MCF 10A (cell line): Measurements from ENCODE around the gene HK3. TPM values are rescaled to one million over a fixed set of nuclear protein-coding genes. Genes with fewer than 3 reads are reported as not detected.

ENCODE experiments used
- BruUV-seq: library from RNA; stranded (reverse); fragments of 400-500 nt; replicated peaks from 2 replicates; lab custom pipeline; 2021; lab: Mats Ljungman, UMichigan
- CTCF ChIA-PET: fragments of 300-600 bp; sonication (Branson Sonifier 250); formaldehyde crosslinking; extraction: SDS; loops from one replicate; lab custom pipeline; 2021; ENCODE audit warnings: antibody characterized with exemption, inconsistent platforms; lab: Yijun Ruan, JAX
- POLR2A ChIA-PET: fragments of 300-600, 350-650 bp; sonication (Branson Sonifier 250); formaldehyde crosslinking; extraction: SDS; loops from one replicate; lab custom pipeline; 2020; ENCODE audit warnings: antibody characterized with exemption, inconsistent platforms; lab: Yijun Ruan, JAX
- DNase-seq: peaks from one replicate; pipeline ENCODE4 v3.0.0-alpha.2; 2018; ENCODE audit not compliant: unreplicated experiment
- H3K27ac Mint-ChIP-seq: one replicate; pipeline ENCODE4 v1.8.0; 2022; ENCODE audit warnings: mild to moderate bottlenecking, low read depth, mixed read lengths; ENCODE audit not compliant: unreplicated experiment
- H3K27me3 Mint-ChIP-seq: one replicate; pipeline ENCODE4 v1.8.0; 2022; ENCODE audit warnings: mixed read lengths; ENCODE audit not compliant: insufficient read depth, unreplicated experiment
- H3K36me3 Mint-ChIP-seq: one replicate; pipeline ENCODE4 v1.8.0; 2022; ENCODE audit warnings: mild to moderate bottlenecking, moderate library complexity, mixed read lengths; ENCODE audit not compliant: insufficient read depth, unreplicated experiment
- H3K4me1 Mint-ChIP-seq: one replicate; pipeline ENCODE4 v1.8.0; 2022; ENCODE audit warnings: mixed read lengths; ENCODE audit not compliant: insufficient read depth, unreplicated experiment
- H3K4me3 Mint-ChIP-seq: one replicate; pipeline ENCODE4 v1.8.0; 2022; ENCODE audit warnings: mild to moderate bottlenecking, moderate library complexity, mixed read lengths; ENCODE audit not compliant: unreplicated experiment
- H3K9me3 Mint-ChIP-seq: one replicate; pipeline ENCODE4 v1.8.0; 2022; ENCODE audit warnings: mixed read lengths; ENCODE audit not compliant: unreplicated experiment
- intact Hi-C: fragments of 100-400 bp; cut with micrococcal nuclease; formaldehyde crosslinking; loops from 2 replicates; pipeline ENCODE4 v1.14.1; 2022
- total RNA-seq: library from RNA; stranded (reverse); gene quantifications from 2 replicates; pipeline ENCODE4 v1.2.3, GENCODE V29; 2022
- TF ChIP-seq, protein P1 (sequence below): fragments of 200-600 bp; IDR thresholded peaks from one replicate; pipeline ENCODE4 v1.8.0; 2022; ENCODE audit warnings: antibody characterized with exemption, mild to moderate bottlenecking; ENCODE audit not compliant: unreplicated experiment

Gene HK3
- total RNA-seq, 1 experiment from 2014 or later, result not detected

GRCh38 chr5:176912115-176912514 lies 13.0 kb upstream of the HK3 start:
- no TSS peak for BruUV-seq
- Mint-ChIP-seq H3K4me3 (no peak overlapping the region), H3K27ac (no peak overlapping the region), H3K4me1 (peaks cover 4% of the 10 kb centered on the region), H3K36me3 (peaks cover 75% of the 10 kb centered on the region), H3K27me3 (no peaks in the 10 kb centered on the region), H3K9me3 (no peaks in the 10 kb centered on the region)
- ChIA-PET CTCF (interaction anchor here (0.6 to 1.8 kb wide), 4 partner anchors 69 to 286 kb away, joined by 3 to 7 read pairs (median 4); no protein-coding TSS in a partner anchor), POLR2A (interaction anchor here (0.7 kb wide), 1 partner anchor 22 kb away, joined by 3 read pairs; no protein-coding TSS in a partner anchor)
- TF ChIP-seq, protein P1, sequence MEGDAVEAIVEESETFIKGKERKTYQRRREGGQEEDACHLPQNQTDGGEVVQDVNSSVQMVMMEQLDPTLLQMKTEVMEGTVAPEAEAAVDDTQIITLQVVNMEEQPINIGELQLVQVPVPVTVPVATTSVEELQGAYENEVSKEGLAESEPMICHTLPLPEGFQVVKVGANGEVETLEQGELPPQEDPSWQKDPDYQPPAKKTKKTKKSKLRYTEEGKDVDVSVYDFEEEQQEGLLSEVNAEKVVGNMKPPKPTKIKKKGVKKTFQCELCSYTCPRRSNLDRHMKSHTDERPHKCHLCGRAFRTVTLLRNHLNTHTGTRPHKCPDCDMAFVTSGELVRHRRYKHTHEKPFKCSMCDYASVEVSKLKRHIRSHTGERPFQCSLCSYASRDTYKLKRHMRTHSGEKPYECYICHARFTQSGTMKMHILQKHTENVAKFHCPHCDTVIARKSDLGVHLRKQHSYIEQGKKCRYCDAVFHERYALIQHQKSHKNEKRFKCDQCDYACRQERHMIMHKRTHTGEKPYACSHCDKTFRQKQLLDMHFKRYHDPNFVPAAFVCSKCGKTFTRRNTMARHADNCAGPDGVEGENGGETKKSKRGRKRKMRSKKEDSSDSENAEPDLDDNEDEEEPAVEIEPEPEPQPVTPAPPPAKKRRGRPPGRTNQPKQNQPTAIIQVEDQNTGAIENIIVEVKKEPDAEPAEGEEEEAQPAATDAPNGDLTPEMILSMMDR, result no peak
- DNase-seq, result no peak
- intact Hi-C loops, result no loop called here

GRCh38 chr5:176908675-176909368 lies 9.7 kb upstream of the HK3 start:
- TF ChIP-seq, protein P1, result no peak
- Mint-ChIP-seq H3K4me3 (no peak overlapping the region), H3K4me1 (no peaks in the 10 kb centered on the region), H3K27ac (no peak overlapping the region), H3K9me3 (no peaks in the 10 kb centered on the region), H3K27me3 (no peaks in the 10 kb centered on the region), H3K36me3 (peaks cover 82% of the 10 kb centered on the region)
- DNase-seq, result no peak
- ChIA-PET POLR2A (interaction anchor here (0.6 to 2.0 kb wide), 3 partner anchors 9 to 248 kb away, joined by 4 to 12 read pairs (median 5); no protein-coding TSS in a partner anchor), CTCF (interaction anchor here (0.8 to 3.1 kb wide), 5 partner anchors 29 to 251 kb away, joined by 3 to 33 read pairs (median 4); no protein-coding TSS in a partner anchor)
- intact Hi-C loops, result no loop called here
- BruUV-seq, result no TSS peak

GRCh38 chr5:176906796-176907195 lies 7.7 kb upstream of the HK3 start:
- BruUV-seq, result no TSS peak
- no peaks in the 10 kb centered on the region for H3K9me3 Mint-ChIP-seq
- TF ChIP-seq, protein P1, result no peak
- no peak overlapping the region for H3K27ac Mint-ChIP-seq
- H3K4me1 Mint-ChIP-seq, result no peaks in the 10 kb centered on the region
- H3K36me3 Mint-ChIP-seq, result peaks cover 86% of the 10 kb centered on the region
- intact Hi-C loops, result no loop called here
- ChIA-PET CTCF (interaction anchor here (1.3 kb wide), 1 partner anchor 249 kb away, joined by 6 read pairs; no protein-coding TSS in a partner anchor), POLR2A (interaction anchor here (0.7 kb wide), 1 partner anchor 63 kb away, joined by 3 read pairs; no protein-coding TSS in a partner anchor)
- no peak for DNase-seq
- no peak overlapping the region for H3K4me3 Mint-ChIP-seq
- H3K27me3 Mint-ChIP-seq, result no peaks in the 10 kb centered on the region

- Mint-ChIP-seq H3K27ac (no peak overlapping the region), H3K27me3 (no peaks in the 10 kb centered on the region), H3K9me3 (no peaks in the 10 kb centered on the region), H3K4me1 (no peaks in the 10 kb centered on the region), H3K4me3 (no peak overlapping the region), H3K36me3 (peaks cover 93% of the 10 kb centered on the region)
- intact Hi-C loops, result no loop called here
- TF ChIP-seq, protein P1, result no peak
- no peak for DNase-seq
- no TSS peak for BruUV-seq
- CTCF ChIA-PET, result interaction anchor here (0.6 to 1.3 kb wide), 2 partner anchors 146 to 248 kb away, joined by 3 to 6 read pairs; no protein-coding TSS in a partner anchor
- POLR2A ChIA-PET, result interaction anchor here (0.7 kb wide), 1 partner anchor 62 kb away, joined by 3 read pairs; no protein-coding TSS in a partner anchor
Measured at GRCh38 chr5:176906126-176906525, 7.0 kb upstream of the HK3 start.
